IMR-90 (cell line): ENCODE data around the gene UNC119.

Experiments used
- CTCF ChIP-seq: conservative IDR thresholded peaks from 2 replicates; pipeline ENCODE4 v1.5.1; 2012; ENCODE audit warnings: mild to moderate bottlenecking, low read depth, low read length, improper control_type of control experiment
- FOS ChIP-seq: fragments of 150-350 bp; IDR thresholded peaks from 2 replicates; pipeline ENCODE4 v1.6.1; 2016; ENCODE audit warnings: low read depth, low read length
- MAFK ChIP-seq: IDR thresholded peaks from 2 replicates; pipeline ENCODE4 v1.6.1; 2012; ENCODE audit warnings: low read depth, low read length, improper control_type of control experiment
- MAZ ChIP-seq: IDR thresholded peaks from 2 replicates; pipeline ENCODE4 v1.6.1; 2012; ENCODE audit warnings: low read depth, mild to moderate bottlenecking, low read length, improper control_type of control experiment, moderate library complexity, borderline replicate concordance
- POLR2A ChIP-seq: IDR thresholded peaks from 2 replicates; pipeline ENCODE4 v1.6.1; 2012; ENCODE audit warnings: mild to moderate bottlenecking, low read depth, low read length
- RAD21 ChIP-seq: IDR thresholded peaks from 2 replicates; pipeline ENCODE4 v1.6.1; 2012; ENCODE audit warnings: low read length, improper control_type of control experiment
- RFX5 ChIP-seq: IDR thresholded peaks from 2 replicates; pipeline ENCODE4 v1.8.0; 2012; ENCODE audit warnings: low read depth, mild to moderate bottlenecking, low read length, moderate library complexity
- SMC3 ChIP-seq: fragments of 150-350 bp; IDR thresholded peaks from 2 replicates; pipeline ENCODE4 v1.6.1; 2016; ENCODE audit warnings: low read depth, mild to moderate bottlenecking, antibody characterized with exemption, low read length, moderate library complexity

- TF ChIP-seq MAFK (peak; percentile 54), CTCF (no peak), POLR2A (no peak), RAD21 (no peak), FOS (no peak), MAZ (no peak), SMC3 (no peak), RFX5 (no peak)
Measured at GRCh38 chr17:28582513-28582912, 30.1 kb upstream of the UNC119 start.
